ENCODE measurements around the gene SLIT1.

GRCh38 chr10:96955794-96956193 is 230.0 kb downstream of the SLIT1 start:
- TF ChIP-seq CTCF (IDR thresholded peaks at IDR 0.05) (no peak), POLR2A (IDR thresholded peaks at IDR 0.05) (no peak)
